NCI-H2107 (cell line): Measurements from ENCODE around the gene FAM209A.
"Not testable (repeated sequence)": the region's sequence is repeated elsewhere in the genome, so short reads cannot be mapped to it uniquely, and the experiment has no call there.

ENCODE experiments used
- DNase-seq: peaks from one replicate; lab custom pipeline; 2025; lab: John Stamatoyannopoulos, UW

FAM209A gene, protein sequence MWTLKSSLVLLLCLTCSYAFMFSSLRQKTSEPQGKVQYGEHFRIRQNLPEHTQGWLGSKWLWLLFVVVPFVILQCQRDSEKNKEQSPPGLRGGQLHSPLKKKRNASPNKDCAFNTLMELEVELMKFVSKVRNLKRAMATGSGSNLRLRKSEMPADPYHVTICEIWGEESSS

DNA sequence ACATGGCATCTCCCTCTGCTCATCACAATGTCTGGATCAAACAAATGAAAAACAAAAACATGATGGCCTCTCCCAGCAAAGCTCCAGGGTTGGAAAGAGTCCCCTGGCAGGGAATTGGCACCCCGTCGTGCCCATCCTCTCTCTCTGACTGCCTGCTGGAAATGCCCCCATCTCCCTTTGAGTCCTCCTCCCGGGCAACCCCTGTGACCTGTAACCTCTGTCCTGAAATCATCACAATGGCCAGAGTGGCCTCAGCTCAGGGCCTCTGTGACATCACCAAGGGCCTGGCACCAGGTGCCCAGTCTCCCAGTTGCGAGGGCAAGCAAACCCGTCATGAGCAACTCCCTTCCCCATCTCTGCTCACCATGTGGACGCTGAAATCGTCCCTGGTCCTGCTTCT, at the start of gene FAM209A:
TSS of gene FAM209A (plus strand) at position 301 of the 400 bp plus-strand sequence. CDS start at position 366, 65 bp downstream.
- not testable (repeated sequence) for DNase-seq

GRCh38 chr20:56483970-56484369, 40.6 kb upstream of the FAM209A start:
- DNase-seq, result no peak

DNA sequence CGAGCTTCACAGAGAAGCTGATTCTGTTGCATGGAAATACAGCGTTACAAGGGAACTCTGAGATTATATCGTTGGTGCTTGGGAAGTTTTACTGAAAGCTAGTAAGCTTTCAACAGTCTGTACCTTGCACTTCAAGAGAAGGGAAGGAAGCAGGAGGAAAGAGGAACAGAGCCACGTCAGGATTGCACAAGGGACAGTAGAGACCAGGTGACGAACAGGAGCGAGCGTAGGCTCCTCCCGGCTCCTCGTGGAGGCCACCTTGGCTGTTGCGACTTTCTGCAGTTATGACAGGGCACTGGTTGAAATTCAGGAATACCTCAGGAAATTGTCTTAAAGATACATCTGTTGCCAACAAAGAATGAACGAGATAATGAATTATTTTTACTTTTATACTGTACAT, 37.3 kb upstream of the FAM209A start:
- DNase-seq, result no peak

GRCh38 chr20:56488566-56488965, 36.0 kb upstream of the FAM209A start:
- DNase-seq, result no peak

- no peak for DNase-seq
These were observed 23.4 kb upstream of the FAM209A start for GRCh38 chr20:56501116-56501515.

- no peak for DNase-seq
These were observed 20.6 kb upstream of the FAM209A start for GRCh38 chr20:56503916-56504315.

DNA sequence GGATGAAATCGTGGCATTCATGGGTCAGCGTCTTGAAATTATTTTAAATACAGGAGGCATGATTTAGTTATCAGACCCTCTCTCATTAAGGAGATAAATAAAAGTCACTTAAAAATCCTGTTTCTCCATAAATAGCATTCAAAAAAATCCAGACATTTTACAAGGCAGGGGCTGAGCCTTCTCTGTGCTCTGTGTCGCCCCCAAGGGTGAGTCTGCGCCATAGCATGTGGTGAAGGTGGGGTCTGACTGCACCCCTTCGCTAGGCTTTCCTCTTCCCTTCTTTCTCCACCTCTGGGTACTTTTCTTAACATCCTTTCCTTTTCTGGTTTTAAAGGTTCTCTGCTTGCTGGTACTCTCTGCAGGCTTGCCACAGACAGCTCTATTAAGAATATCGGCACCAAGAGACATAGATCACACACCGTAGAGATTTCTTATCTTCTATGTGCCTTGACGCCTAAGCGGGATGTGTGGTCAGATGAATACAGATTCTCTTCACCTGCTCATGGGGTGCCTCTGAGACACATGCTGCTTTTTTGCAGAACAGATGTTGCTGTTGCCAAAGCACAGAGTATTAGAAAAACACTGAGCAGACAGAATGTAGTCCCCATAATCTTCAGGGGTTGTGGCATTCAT, 20.1 kb upstream of the FAM209A start:
- no peak for DNase-seq

DNA sequence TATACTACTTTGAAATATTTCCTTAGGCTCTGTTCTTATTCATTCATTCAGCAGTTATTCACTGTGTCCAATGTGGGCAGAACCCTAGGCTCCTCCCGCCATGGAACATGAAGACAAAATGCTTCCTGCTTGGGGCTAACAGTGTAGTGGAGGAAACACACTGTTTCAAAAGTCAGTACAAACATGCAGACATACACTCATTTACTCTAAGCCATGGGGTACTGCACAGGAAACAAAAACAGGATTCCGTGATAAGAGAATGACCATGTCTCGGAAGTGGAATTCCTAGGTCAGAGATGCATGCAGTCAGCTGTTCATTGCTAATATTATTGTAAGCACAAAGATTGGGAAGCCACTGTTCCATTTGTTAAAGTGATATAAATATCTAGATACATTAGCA, 18.4 kb upstream of the FAM209A start:
- DNase-seq, result no peak

DNA sequence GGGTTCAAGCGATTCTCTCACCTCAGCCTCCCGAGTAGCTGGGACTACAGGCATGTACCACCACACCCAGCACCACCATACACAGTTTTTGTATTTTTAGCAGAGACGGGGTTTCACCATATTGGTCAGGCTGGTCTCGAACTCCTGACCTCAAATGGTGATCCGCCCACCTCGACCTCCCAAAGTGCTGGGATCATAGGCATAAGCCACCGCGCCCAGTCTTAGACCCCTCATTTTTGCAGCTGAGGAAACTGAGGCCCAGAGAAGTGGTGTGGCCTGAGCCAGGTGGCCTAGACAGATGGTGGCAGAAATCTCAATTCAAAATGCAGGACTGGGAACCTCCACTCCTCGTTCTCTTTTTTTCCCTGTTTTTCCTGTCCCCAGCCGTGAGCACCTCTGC, 12.6 kb upstream of the FAM209A start:
- no peak for DNase-seq

GRCh38 chr20:56513161-56514150, 11.1 kb upstream of the FAM209A start:
- DNase-seq, result no peak

- DNase-seq, result no peak
These were observed 7.9 kb upstream of the FAM209A start for GRCh38 chr20:56516631-56517030.

DNA sequence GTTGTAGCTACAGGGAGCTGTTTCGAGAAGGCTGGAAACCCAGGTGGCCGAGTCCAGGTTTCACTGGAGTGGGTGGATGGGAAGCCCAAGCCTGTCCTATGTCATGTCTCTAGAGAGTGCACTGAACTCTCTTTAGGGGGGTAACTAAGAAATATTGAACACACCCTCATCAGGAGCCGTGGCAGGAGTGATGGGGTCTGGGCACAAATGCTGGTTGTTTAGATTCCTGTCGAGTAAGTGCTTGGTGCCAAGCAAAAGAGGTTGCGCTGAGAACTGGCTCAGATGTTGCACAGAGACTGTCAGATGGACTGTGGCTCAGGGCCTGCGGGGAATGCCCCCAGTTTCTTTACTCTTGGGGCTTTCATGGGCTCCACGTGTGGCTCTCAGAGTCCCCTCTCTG, 7.3 kb upstream of the FAM209A start:
- DNase-seq, result no peak

- no peak for DNase-seq
These were observed 6.9 kb upstream of the FAM209A start for GRCh38 chr20:56517641-56518040.

GRCh38 chr20:56518126-56518525, 6.4 kb upstream of the FAM209A start:
- no peak for DNase-seq

DNA sequence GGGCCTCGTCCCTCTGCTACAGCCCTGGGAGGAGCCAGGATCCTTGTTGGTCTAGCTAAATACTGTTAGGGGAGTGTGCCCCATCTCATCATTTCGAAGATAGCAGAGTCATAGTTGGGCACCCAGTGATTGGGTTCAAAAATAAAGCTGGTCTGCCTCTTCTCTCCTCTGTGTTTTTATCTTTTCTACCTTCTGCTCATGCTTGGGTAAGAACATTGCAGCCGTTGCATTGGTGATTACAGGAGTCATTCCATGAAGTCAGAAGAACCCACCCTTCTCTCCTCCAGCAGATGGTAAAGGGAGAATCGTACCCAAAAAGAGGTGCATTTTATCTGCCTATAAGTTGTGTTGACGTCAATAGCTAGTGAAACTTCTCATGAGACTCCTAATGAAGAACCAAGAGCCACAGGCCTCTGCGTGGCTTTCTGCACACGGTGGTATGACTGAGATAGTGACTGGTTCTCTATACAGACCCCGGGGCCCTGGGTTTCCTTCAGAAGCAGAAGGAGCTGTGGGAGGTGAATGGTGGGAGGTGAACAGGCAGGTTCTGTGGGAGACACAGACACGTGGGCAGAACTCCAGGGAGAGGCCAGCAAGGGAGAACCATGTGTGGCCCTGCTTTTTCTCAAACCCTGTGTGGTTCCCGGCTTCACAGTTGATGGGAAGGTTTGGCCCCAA, 5.7 kb upstream of the FAM209A start:
- no peak for DNase-seq

DNA sequence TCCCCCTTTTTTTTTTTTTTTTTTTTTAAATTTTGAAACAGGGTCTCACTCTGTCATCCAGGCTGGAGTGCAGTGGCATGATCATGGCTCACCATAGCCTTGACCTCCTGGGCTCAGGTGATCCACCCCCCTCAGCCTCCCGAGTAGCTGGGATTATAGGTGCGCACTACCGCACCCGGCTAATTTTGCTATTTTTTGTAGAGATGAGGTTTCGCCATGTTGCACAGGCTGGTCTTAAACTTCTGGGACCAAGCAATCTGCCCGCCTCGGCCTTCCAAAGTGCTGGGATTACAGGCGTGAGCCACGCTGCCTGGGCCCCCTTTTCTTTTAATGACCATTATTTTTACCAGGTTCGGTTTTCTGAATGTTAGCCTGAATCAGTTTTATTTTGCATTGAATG, 5.0 kb upstream of the FAM209A start:
- no peak for DNase-seq

DNA sequence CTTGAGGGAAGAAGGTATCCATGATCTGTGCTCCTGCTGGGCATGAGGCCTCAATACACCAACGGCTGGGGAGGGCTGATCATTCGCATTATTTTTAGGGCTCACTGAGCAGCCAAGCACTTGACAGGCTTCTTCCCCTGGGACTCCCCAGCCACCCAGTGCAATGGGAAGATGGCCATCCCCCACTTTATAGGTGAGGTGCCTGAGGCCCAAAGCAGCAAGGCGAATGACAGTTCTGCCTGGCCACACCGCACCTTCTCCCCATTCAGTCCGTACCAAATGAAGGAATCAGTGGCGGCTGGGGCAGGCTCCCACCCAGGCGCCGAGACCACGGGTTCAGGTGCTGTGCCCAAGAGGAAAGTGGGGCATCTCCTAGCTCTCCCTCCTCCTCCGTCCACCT, 4.4 kb upstream of the FAM209A start:
- no peak for DNase-seq

- DNase-seq, result not testable (repeated sequence)
These were observed 3.7 kb upstream of the FAM209A start for GRCh38 chr20:56520746-56521354.

DNA sequence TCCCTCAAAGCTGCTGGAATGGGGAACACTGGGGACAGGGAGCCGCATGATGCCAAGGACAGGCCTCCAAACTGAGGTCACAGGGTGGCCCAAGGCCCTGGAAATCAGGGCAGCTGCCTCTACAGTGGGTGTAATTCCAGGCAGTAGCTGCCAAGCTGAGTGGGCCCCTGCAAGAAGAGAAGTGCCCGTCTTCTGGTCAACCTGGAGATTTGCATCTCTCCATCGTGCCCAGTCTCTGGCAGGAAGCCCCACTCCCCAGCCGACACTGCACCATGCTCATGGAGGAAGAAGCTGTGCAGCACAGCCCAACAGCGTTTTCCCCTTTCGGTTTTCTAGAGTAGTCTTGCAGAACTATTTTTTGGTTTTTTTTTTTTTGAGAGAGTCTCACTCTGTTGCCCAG, 2.2 kb upstream of the FAM209A start:
- no peak for DNase-seq

- no peak for DNase-seq
These were observed 3.0 kb downstream of the FAM209A start for GRCh38 chr20:56527521-56527920.

GRCh38 chr20:56532946-56533345, 8.4 kb downstream of the FAM209A start, which contains the start of gene FAM209B:
Gene FAM209B, plus strand, starts transcription at chr20:56533246. Its CDS starts 96 bp downstream, at chr20:56533342.
- not testable (repeated sequence) for DNase-seq

GRCh38 chr20:56537997-56538396, 13.5 kb downstream of the FAM209A start:
- no peak for DNase-seq
